DND-41 (cell line): ENCODE data around the gene CCDC167.
A peak's percentile ranks its signal among the peaks of the same experiment; 100 is the strongest.

Experiments
- ATAC-seq: fragments of 200-7000 bp; cut with Tn5 transposase; 3 replicates; pipeline ENCODE4 v1.9.1; 2021; ENCODE audit warnings: low read depth; ENCODE audit not compliant: insufficient read depth
- DNase-seq: peaks from one replicate; pipeline ENCODE4 v3.0.0-alpha.2; 2020
- H2AFZ ChIP-seq: 2 replicates; pipeline ENCODE4 v1.6.0; 2012; ENCODE audit warnings: low read depth, low read length
- H3K27ac ChIP-seq: 2 replicates; pipeline ENCODE4 v1.5.1; 2012; ENCODE audit warnings: low read length, inconsistent platforms
- H3K27me3 ChIP-seq: fragments of 200-600 bp; sonication (generic); 2 replicates; pipeline ENCODE4 v1.6.0; 2012; ENCODE audit warnings: low read length, mild to moderate bottlenecking, inconsistent platforms; ENCODE audit not compliant: insufficient read depth, poor library complexity
- H3K36me3 ChIP-seq: 2 replicates; pipeline ENCODE4 v1.5.1; 2012; ENCODE audit warnings: low read length, inconsistent platforms; ENCODE audit not compliant: insufficient read depth
- H3K4me1 ChIP-seq: 2 replicates; pipeline ENCODE4 v1.5.1; 2012; ENCODE audit warnings: mild to moderate bottlenecking, low read length; ENCODE audit not compliant: insufficient read depth
- H3K4me2 ChIP-seq: 2 replicates; pipeline ENCODE4 v1.6.0; 2012; ENCODE audit warnings: mild to moderate bottlenecking, moderate library complexity, low read length, inconsistent platforms; ENCODE audit not compliant: insufficient read depth
- H3K4me3 ChIP-seq, 2 experiments: fragments of 200-600 bp in 1 of 2; shearing (Covaris generic) in 1 of 2; 2 replicates each; pipeline ENCODE4 v1.5.1; 2012 to 2016; ENCODE audit warnings: inconsistent platforms in 2 of 2, low read length in 2 of 2, mild to moderate bottlenecking in 2 of 2, low read depth in 1 of 2, moderate library complexity in 1 of 2
- H3K79me2 ChIP-seq: 2 replicates; pipeline ENCODE4 v1.6.0; 2012; ENCODE audit warnings: low read length, inconsistent platforms; ENCODE audit not compliant: insufficient read depth
- H3K9ac ChIP-seq: 2 replicates; pipeline ENCODE4 v1.6.0; 2012; ENCODE audit warnings: low read depth, mild to moderate bottlenecking, inconsistent platforms, low read length, moderate library complexity
- H3K9me3 ChIP-seq: 2 replicates; pipeline ENCODE4 v1.5.1; 2012; ENCODE audit warnings: low read length, moderate library complexity, mild to moderate bottlenecking, inconsistent platforms; ENCODE audit not compliant: insufficient read depth, severe bottlenecking
- H4K20me1 ChIP-seq: 2 replicates; pipeline ENCODE4 v1.6.0; 2012; ENCODE audit warnings: low read length; ENCODE audit not compliant: insufficient read depth
- EZH2 ChIP-seq: IDR thresholded peaks from 3 replicates; pipeline ENCODE4 v1.6.1; 2012; ENCODE audit warnings: borderline replicate concordance, low read depth, mild to moderate bottlenecking, moderate library complexity, low read length, inconsistent platforms; ENCODE audit not compliant: severe bottlenecking
- TF ChIP-seq, protein P1 (sequence below): IDR thresholded peaks from 2 replicates; pipeline ENCODE4 v1.5.1; 2012; ENCODE audit warnings: borderline replicate concordance, low read length, moderate library complexity, mild to moderate bottlenecking; ENCODE audit not compliant: poor library complexity, severe bottlenecking; ENCODE audit errors: extremely low read depth

The CCDC167 gene

GRCh38 chr6:37490536-37491170 lies 9.0 kb downstream of the CCDC167 start:
- H4K20me1 ChIP-seq: peaks cover 57% of the 10 kb centered on the region
- H3K4me1 ChIP-seq: no peaks in the 10 kb centered on the region
- H3K27me3 ChIP-seq: no peaks in the 10 kb centered on the region
- peaks cover 72% of the 10 kb centered on the region for H3K79me2 ChIP-seq
- no peak overlapping the region for H3K9ac ChIP-seq
- no peak overlapping the region for H3K4me2 ChIP-seq
- ATAC-seq: 0 out of 3 replicates have a peak, but pooled peaks have one; percentile 6
- no peak for DNase-seq
- H3K4me3 ChIP-seq: no peak overlapping the region
- no peaks in the 10 kb centered on the region for H3K9me3 ChIP-seq
- no peak overlapping the region for H3K27ac ChIP-seq
- no peak overlapping the region for H2AFZ ChIP-seq
- TF ChIP-seq, protein P1, sequence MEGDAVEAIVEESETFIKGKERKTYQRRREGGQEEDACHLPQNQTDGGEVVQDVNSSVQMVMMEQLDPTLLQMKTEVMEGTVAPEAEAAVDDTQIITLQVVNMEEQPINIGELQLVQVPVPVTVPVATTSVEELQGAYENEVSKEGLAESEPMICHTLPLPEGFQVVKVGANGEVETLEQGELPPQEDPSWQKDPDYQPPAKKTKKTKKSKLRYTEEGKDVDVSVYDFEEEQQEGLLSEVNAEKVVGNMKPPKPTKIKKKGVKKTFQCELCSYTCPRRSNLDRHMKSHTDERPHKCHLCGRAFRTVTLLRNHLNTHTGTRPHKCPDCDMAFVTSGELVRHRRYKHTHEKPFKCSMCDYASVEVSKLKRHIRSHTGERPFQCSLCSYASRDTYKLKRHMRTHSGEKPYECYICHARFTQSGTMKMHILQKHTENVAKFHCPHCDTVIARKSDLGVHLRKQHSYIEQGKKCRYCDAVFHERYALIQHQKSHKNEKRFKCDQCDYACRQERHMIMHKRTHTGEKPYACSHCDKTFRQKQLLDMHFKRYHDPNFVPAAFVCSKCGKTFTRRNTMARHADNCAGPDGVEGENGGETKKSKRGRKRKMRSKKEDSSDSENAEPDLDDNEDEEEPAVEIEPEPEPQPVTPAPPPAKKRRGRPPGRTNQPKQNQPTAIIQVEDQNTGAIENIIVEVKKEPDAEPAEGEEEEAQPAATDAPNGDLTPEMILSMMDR: no peak
- no peak for TF ChIP-seq EZH2
- peaks cover 20% of the 10 kb centered on the region for H3K36me3 ChIP-seq

DNA sequence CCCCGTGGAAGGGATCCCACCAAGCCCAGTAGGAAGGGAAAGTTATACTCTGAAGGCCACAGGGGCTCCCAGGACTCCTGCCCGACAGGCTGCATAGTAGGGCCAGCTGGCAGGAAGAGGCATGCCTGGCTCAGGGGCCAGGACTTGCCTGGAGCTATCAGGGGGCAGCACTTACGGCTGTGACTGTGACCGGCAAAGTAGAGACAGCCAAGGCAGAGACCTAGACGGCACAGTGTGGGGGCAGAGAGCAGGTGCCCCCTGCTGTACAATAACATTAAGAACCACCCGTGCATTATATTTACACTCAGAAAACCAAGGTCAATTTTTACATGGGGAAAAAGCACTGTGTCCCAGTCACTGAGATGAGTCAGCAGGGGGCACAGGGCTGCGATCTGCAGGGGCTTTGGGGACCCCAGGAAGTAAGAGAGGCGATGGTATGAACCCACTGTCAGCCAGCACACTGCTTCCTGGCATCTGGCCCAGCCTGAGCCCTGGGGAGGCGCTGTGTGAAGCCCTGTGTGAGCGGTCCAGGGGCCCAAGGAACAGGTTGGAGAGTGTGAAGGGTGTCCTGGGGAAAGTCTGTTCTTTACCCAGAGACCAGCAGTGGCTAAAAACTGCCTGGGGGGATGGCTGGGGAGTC lies 9.9 kb downstream of the CCDC167 start:
- H3K27me3 ChIP-seq: no peaks in the 10 kb centered on the region
- H3K9ac ChIP-seq: no peak overlapping the region
- peaks cover 25% of the 10 kb centered on the region for H3K36me3 ChIP-seq
- no peak overlapping the region for H3K4me3 ChIP-seq
- peaks cover 64% of the 10 kb centered on the region for H3K79me2 ChIP-seq
- H3K27ac ChIP-seq: no peak overlapping the region
- no peaks in the 10 kb centered on the region for H3K4me1 ChIP-seq
- H2AFZ ChIP-seq: no peak overlapping the region
- DNase-seq: no peak
- no peak for TF ChIP-seq EZH2
- TF ChIP-seq, protein P1: peak; percentile 41
- H4K20me1 ChIP-seq: peaks cover 61% of the 10 kb centered on the region
- no peaks in the 10 kb centered on the region for H3K9me3 ChIP-seq
- peak; percentile 47; the same call in 2 of the 3 replicates for ATAC-seq
- H3K4me2 ChIP-seq: no peak overlapping the region

DNA sequence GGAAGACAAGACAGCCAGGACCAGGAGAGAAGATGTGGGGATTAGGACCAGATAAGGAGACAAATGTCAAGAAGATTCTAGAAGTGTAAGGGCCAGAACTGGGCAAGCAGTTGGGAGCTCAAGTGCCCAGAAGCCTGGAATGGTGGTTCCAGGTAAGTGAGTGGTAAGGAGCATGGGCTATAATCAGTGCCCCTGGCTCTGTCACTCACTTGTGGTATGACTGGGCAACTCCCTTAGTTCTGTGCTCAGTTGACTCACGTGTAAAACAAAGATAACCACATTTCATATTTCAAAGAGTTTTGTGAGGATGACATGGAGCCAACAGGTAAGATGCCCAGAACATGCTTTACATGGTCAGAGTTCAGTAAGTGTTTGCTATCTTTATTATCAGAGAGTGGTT lies 11.2 kb downstream of the CCDC167 start:
- Histone ChIP-seq H3K9ac (no peak overlapping the region), H3K27me3 (no peaks in the 10 kb centered on the region), H2AFZ (no peak overlapping the region), H3K79me2 (peaks cover 53% of the 10 kb centered on the region), H3K4me1 (no peaks in the 10 kb centered on the region), H3K9me3 (no peaks in the 10 kb centered on the region), H3K4me2 (no peak overlapping the region), H4K20me1 (peaks cover 63% of the 10 kb centered on the region), H3K27ac (no peak overlapping the region), H3K4me3 (no peak overlapping the region), H3K36me3 (peaks cover 36% of the 10 kb centered on the region)
- TF ChIP-seq EZH2: no peak
- ATAC-seq (no peak), DNase-seq (no peak)

GRCh38 chr6:37487591-37488380 lies 11.9 kb downstream of the CCDC167 start:
- no peak overlapping the region for H2AFZ ChIP-seq
- no peaks in the 10 kb centered on the region for H3K27me3 ChIP-seq
- H4K20me1 ChIP-seq: peaks cover 64% of the 10 kb centered on the region
- H3K9ac ChIP-seq: no peak overlapping the region
- DNase-seq: no peak
- peaks cover 47% of the 10 kb centered on the region for H3K79me2 ChIP-seq
- H3K27ac ChIP-seq: no peak overlapping the region
- no peak overlapping the region for H3K4me3 ChIP-seq
- TF ChIP-seq, protein P1: no peak
- TF ChIP-seq EZH2: no peak
- H3K36me3 ChIP-seq: peaks cover 42% of the 10 kb centered on the region
- no peaks in the 10 kb centered on the region for H3K9me3 ChIP-seq
- ATAC-seq: no peak
- H3K4me2 ChIP-seq: no peak overlapping the region
- H3K4me1 ChIP-seq: no peaks in the 10 kb centered on the region
